Femur (tissue), 1 donor: ENCODE results near the gene ANKRD36C.
"Not testable (repeated sequence)": the region's sequence is repeated elsewhere in the genome, so short reads cannot be mapped to it uniquely, and the experiment has no call there.

Experiments
- DNase-seq: peaks from one replicate; pipeline ENCODE4 v3.0.0-alpha.2; 2017

ANKRD36C gene

GRCh38 chr2:95992520-95993272, 1.1 kb upstream of the ANKRD36C start:
- DNase-seq, result peak; percentile 43

- not testable (repeated sequence) for DNase-seq
Observed at GRCh38 chr2:95992102-95992501, 478 bp upstream of the ANKRD36C start.

GRCh38 chr2:95990884-95991283, 740 bp downstream of the ANKRD36C start:
- not testable (repeated sequence) for DNase-seq

GRCh38 chr2:95951662-95952061, 40.0 kb downstream of the ANKRD36C start:
- not testable (repeated sequence) for DNase-seq

- DNase-seq, result not testable (repeated sequence)
Observed at GRCh38 chr2:95948039-95948438, 43.6 kb downstream of the ANKRD36C start.

- DNase-seq, result not testable (repeated sequence)
Observed at GRCh38 chr2:95939947-95940346, 51.7 kb downstream of the ANKRD36C start.

GRCh38 chr2:95930740-95931139, 60.9 kb downstream of the ANKRD36C start:
- not testable (repeated sequence) for DNase-seq

GRCh38 chr2:95917007-95917406, 74.6 kb downstream of the ANKRD36C start:
- DNase-seq, result not testable (repeated sequence)

GRCh38 chr2:95915131-95915530, 76.5 kb downstream of the ANKRD36C start:
- DNase-seq, result not testable (repeated sequence)

- not testable (repeated sequence) for DNase-seq
Observed at GRCh38 chr2:95911431-95911830, 80.2 kb downstream of the ANKRD36C start.

GRCh38 chr2:95894443-95894842, 97.2 kb downstream of the ANKRD36C start:
- DNase-seq, result not testable (repeated sequence)

- DNase-seq, result not testable (repeated sequence)
Observed at GRCh38 chr2:95867929-95868328, 123.7 kb downstream of the ANKRD36C start.

- DNase-seq, result not testable (repeated sequence)
Observed at GRCh38 chr2:95867047-95867677, 124.5 kb downstream of the ANKRD36C start.

GRCh38 chr2:95862121-95862520, 129.5 kb downstream of the ANKRD36C start:
- DNase-seq, result not testable (repeated sequence)

- DNase-seq, result no peak
Observed at GRCh38 chr2:95836151-95836550, 155.5 kb downstream of the ANKRD36C start.

- not testable (repeated sequence) for DNase-seq
Observed at GRCh38 chr2:95834077-95835013, 157.3 kb downstream of the ANKRD36C start.

- not testable (repeated sequence) for DNase-seq
Observed at GRCh38 chr2:95824218-95824617, 167.4 kb downstream of the ANKRD36C start.

- DNase-seq, result not testable (repeated sequence)
Observed at GRCh38 chr2:95817521-95817920, 174.1 kb downstream of the ANKRD36C start.

GRCh38 chr2:95813311-95813710, 178.3 kb downstream of the ANKRD36C start:
- DNase-seq, result not testable (repeated sequence)

GRCh38 chr2:95799892-95800291, 191.7 kb downstream of the ANKRD36C start:
- no peak for DNase-seq

GRCh38 chr2:95799147-95799889, 192.3 kb downstream of the ANKRD36C start:
- not testable (repeated sequence) for DNase-seq
